Cardiac muscle cell (in vitro differentiated cells and primary cell): Measurements from ENCODE around the gene TP53BP1. TPM values are rescaled to one million over a fixed set of nuclear protein-coding genes. Genes with fewer than 3 reads are reported as not detected.
"Not testable (repeated sequence)": the region's sequence is repeated elsewhere in the genome, so short reads cannot be mapped to it uniquely, and the experiment has no call there.

Experiments used
- DNase-seq, 2 donors: peaks; one replicate each; pipeline versions ENCODE4 v3.0.0 to v3.0.0-alpha.2; 2010 to 2017; ENCODE audit warnings: low read depth in 1 of 2, low spot score in 1 of 2
- H3K27ac ChIP-seq: fragments of 200-600 bp; sonication (generic); 2 replicates; pipeline ENCODE4 v1.5.1; 2016
- H3K27me3 ChIP-seq: fragments of 200-600 bp; sonication (generic); 2 replicates; pipeline ENCODE4 v1.6.0; 2016; ENCODE audit warnings: control low read depth
- H3K36me3 ChIP-seq: fragments of 200-600 bp; sonication (generic); 2 replicates; pipeline ENCODE4 v1.5.1; 2016; ENCODE audit warnings: control low read depth
- H3K4me1 ChIP-seq: fragments of 200-600 bp; sonication (generic); 2 replicates; pipeline ENCODE4 v1.8.1; 2017; ENCODE audit warnings: low read depth, mild to moderate bottlenecking, mixed run types
- H3K4me3 ChIP-seq: fragments of 200-600 bp; sonication (generic); 2 replicates; pipeline ENCODE4 v1.5.1; 2016; ENCODE audit warnings: mild to moderate bottlenecking
- H3K9me3 ChIP-seq: fragments of 200-600 bp; sonication (generic); 2 replicates; pipeline ENCODE4 v1.5.1; 2017; ENCODE audit warnings: low read depth, mild to moderate bottlenecking, control low read depth
- CTCF ChIP-seq: IDR thresholded peaks from 2 replicates; pipeline ENCODE4 v1.5.1; 2012; ENCODE audit warnings: low read depth, mild to moderate bottlenecking, low read length
- polyA plus RNA-seq: library from polyadenylated mRNA; unstranded; fragments of >200 nt; fragmentation: Nextera tagmentation; extraction: Ambion mirVana; gene quantifications from 2 replicates; pipeline ENCODE4 v1.2.1, GENCODE V29; 2016
- total RNA-seq: library from RNA; depleted of rRNA; stranded (reverse); fragments of >200 nt; gene quantifications from 2 replicates; pipeline ENCODE4 v1.2.3, GENCODE V29; 2016

The TP53BP1 gene
- total and polyA plus RNA-seq, 2 experiments from 2014 or later: 41.0 to 84.1 TPM

DNA sequence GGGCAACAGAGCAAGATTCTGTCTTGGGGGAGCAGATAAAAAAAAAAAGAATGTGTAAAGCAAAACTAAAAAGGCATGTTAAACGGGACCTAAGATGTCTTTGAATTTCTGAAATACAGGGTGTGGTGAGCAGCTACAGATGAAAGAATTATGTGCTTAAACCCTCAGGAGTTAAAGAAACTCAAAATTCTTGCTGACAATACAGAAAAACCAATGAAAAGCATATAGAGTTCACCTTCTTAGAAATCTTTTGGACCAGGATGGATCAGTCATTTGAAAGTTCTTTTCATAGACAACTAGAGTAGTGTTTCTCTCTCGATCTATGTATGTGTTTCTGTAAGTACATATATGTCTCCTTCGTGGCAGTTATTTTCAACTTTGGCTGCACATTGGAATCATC is 90.7 kb downstream of the TP53BP1 start:
- Histone ChIP-seq H3K4me1 (no peaks in the 10 kb centered on the region), H3K27me3 (no peaks in the 10 kb centered on the region), H3K9me3 (no peaks in the 10 kb centered on the region), H3K4me3 (no peak overlapping the region), H3K36me3 (peaks cover 67% of the 10 kb centered on the region), H3K27ac (peak overlapping the region; percentile 0)
- no peak for DNase-seq
- no peak for TF ChIP-seq CTCF

DNA sequence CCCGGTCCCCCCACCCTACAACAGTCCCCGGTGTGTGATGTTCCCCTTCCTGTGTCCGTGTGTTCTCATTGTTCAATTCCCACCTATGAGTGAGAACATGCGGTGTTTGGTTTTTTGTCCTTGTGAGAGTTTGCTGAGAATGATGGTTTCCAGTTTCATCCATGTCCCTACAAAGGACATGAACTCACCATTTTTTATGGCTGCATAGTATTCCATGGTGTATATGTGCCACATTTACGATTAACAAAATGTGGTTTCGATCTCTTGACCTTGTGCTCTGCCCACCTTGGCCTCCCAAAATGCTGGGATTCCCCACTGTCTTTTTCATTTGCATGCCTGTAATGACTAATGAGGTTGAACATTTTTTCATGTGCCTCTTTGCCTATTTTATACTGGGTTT is 99.4 kb downstream of the TP53BP1 start:
- peaks cover 24% of the 10 kb centered on the region for H3K36me3 ChIP-seq
- not testable (repeated sequence) for H3K27ac ChIP-seq, H3K4me3 ChIP-seq, DNase-seq, H3K9me3 ChIP-seq, H3K4me1 ChIP-seq, H3K27me3 ChIP-seq

- no peak overlapping the region for H3K27ac ChIP-seq
- H3K36me3 ChIP-seq: peaks cover 28% of the 10 kb centered on the region
- no peaks in the 10 kb centered on the region for H3K9me3 ChIP-seq
- no peaks in the 10 kb centered on the region for H3K4me1 ChIP-seq
- no peak for TF ChIP-seq CTCF
- no peaks in the 10 kb centered on the region for H3K27me3 ChIP-seq
- no peak overlapping the region for H3K4me3 ChIP-seq
- peak in 1 of 2 donors; percentile 40 for DNase-seq
Observed at GRCh38 chr15:43390723-43391122, 102.2 kb downstream of the TP53BP1 start.

DNA sequence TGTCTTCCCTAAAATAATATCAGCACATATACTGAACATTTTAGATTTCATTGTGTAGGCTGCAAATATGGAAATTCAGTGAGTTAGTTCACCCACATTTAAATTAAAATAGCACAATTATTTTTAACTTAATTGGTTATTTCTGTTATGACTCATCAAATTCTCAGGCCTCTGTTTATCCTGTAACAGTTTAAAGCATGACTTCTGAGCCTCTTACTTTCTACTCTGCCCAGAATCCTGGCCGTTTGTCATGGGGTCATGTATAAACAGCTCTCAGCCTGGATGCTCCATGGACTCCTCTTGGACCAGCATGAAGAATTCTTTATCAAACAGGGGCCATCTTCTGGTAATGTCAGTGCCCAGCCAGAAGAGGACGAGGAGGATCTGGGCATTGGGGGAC is 109.9 kb downstream of the TP53BP1 start:
- Histone ChIP-seq H3K4me1 (no peaks in the 10 kb centered on the region), H3K27me3 (no peaks in the 10 kb centered on the region), H3K4me3 (no peak overlapping the region), H3K36me3 (peaks cover 42% of the 10 kb centered on the region), H3K9me3 (no peaks in the 10 kb centered on the region), H3K27ac (no peak overlapping the region)
- no peak for TF ChIP-seq CTCF
- no peak for DNase-seq

DNA sequence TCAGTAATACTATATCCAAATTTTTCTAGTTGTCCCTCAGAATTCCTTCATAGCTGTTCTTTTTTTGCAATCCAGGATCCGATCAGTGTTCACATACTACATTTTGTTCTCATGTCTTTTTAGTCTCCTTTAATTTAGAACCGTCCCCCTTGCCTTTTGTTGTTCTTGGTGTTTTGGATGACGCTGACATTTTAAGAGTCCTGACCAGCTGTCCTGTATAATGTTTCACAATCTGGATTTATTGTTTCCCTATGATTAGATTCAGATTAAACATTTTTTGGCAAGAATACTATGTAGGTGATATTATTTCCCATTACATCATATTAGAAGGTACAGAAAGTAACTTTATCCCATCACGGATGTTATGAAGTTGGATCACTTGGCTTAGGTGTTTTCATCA is 110.6 kb downstream of the TP53BP1 start:
- Histone ChIP-seq H3K27ac (no peak overlapping the region), H3K27me3 (no peaks in the 10 kb centered on the region), H3K36me3 (peaks cover 35% of the 10 kb centered on the region), H3K9me3 (no peaks in the 10 kb centered on the region), H3K4me3 (no peak overlapping the region), H3K4me1 (no peaks in the 10 kb centered on the region)
- no peak for TF ChIP-seq CTCF
- DNase-seq: no peak

DNA sequence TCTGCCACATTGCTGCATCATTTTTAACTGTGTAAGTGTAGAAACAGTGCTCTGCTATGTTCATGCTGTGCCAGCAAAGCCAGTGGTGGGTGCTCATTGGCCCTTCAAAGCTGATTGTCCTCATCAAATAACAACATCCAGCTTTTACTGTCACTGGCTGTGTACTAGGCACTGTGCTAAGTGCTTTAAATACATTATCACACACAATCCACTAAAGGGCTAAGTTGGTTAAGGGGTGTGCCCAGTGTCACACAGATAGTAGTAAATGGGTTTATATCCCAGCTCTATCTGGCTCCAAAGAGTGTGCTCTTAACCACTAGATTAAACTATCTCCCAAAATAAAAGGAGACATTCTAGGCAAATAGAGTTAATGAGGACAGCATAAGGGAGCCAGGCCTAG is 114.4 kb downstream of the TP53BP1 start:
- Histone ChIP-seq H3K4me1 (no peaks in the 10 kb centered on the region), H3K36me3 (peaks cover 30% of the 10 kb centered on the region), H3K9me3 (no peaks in the 10 kb centered on the region), H3K27ac (no peak overlapping the region), H3K27me3 (no peaks in the 10 kb centered on the region), H3K4me3 (no peak overlapping the region)
- no peak for DNase-seq
- TF ChIP-seq CTCF: no peak
